PFSK-1 (cell line): ENCODE measurements around the gene RBX1.

ENCODE experiments used
- FOXP2 ChIP-seq: optimal IDR thresholded peaks from 2 replicates; pipeline ENCODE3; 2011; ENCODE audit warnings: borderline replicate concordance, control low read depth, inconsistent platforms; ENCODE audit not compliant: insufficient read depth; ENCODE audit errors: extremely low read length, extremely low read depth
- POLR2AphosphoS5 ChIP-seq: IDR thresholded peaks from 2 replicates; pipeline ENCODE4 v1.6.1; 2012; ENCODE audit warnings: low read depth, mild to moderate bottlenecking, control low read depth, low read length, moderate library complexity
- REST ChIP-seq, 2 experiments: IDR thresholded peaks; 2 replicates each; pipeline versions ENCODE4 v1.6.1 to v1.8.0; 2011 to 2012; ENCODE audit warnings: low read depth in 2 of 2, low read length in 2 of 2, control low read depth in 1 of 2, inconsistent platforms in 1 of 2, mild to moderate bottlenecking in 1 of 2, moderate library complexity in 1 of 2; ENCODE audit not compliant: insufficient read depth in 1 of 2
- SIN3A ChIP-seq: IDR thresholded peaks from 2 replicates; pipeline ENCODE4 v1.6.1; 2012; ENCODE audit warnings: mild to moderate bottlenecking, low read length, moderate library complexity, borderline replicate concordance; ENCODE audit not compliant: insufficient read depth
- TAF1 ChIP-seq: IDR thresholded peaks from 2 replicates; pipeline ENCODE4 v1.6.1; 2012; ENCODE audit warnings: low read length, control low read depth, borderline replicate concordance; ENCODE audit not compliant: insufficient read depth

GRCh38 chr22:40928657-40929056 is 22.5 kb upstream of the RBX1 start:
- no peak for TF ChIP-seq POLR2AphosphoS5
- no peak for TF ChIP-seq TAF1
- TF ChIP-seq REST (IDR thresholded peaks at IDR 0.05; ENCODE audit: insufficient read depth in 1 of 2, low read depth in 2 of 2, low read length in 2 of 2): no peak
- TF ChIP-seq SIN3A: no peak
- TF ChIP-seq FOXP2: no peak
